Ovary (tissue), 9 donors: ENCODE data around the gene PRICKLE3. TPM values are rescaled to one million over a fixed set of nuclear protein-coding genes. Genes with fewer than 3 reads are reported as not detected.
A peak's percentile ranks its signal among the peaks of the same experiment; 100 is the strongest.
"Not testable (repeated sequence)": the region's sequence is repeated elsewhere in the genome, so short reads cannot be mapped to it uniquely, and the experiment has no call there.

Experiments
- DNase-seq, 5 donors: peaks; one replicate each; pipeline ENCODE4 v3.0.0-alpha.2; 2019 to 2020
- H3K27ac ChIP-seq, 2 donors: fragments of 200-600 bp; one replicate each; pipeline versions ENCODE4 v1.5.1 to v1.8.0; 2019 to 2022
- H3K27me3 ChIP-seq: fragments of 200-600 bp; one replicate; pipeline ENCODE4 v1.8.0; 2022
- H3K36me3 ChIP-seq: fragments of 200-600 bp; sonication (generic); one replicate; pipeline ENCODE4 v1.5.1; 2019
- H3K4me1 ChIP-seq: one replicate; pipeline ENCODE4 v1.8.1; 2013; ENCODE audit warnings: mild to moderate bottlenecking, moderate library complexity; ENCODE audit not compliant: insufficient read depth
- H3K4me3 ChIP-seq: fragments of 200-600 bp; sonication (generic); one replicate; pipeline ENCODE4 v1.5.1; 2017
- H3K9me3 ChIP-seq, 2 donors: fragments of 200-600 bp in 1 of 2; sonication (generic) in 1 of 2; one replicate each; pipeline versions ENCODE4 v1.5.1 to v1.8.1; 2013 to 2019; ENCODE audit warnings: mild to moderate bottlenecking in 1 of 2, moderate library complexity in 1 of 2
- EP300 ChIP-seq: sonication (generic); formaldehyde crosslinking; IDR thresholded peaks from one replicate; pipeline ENCODE4 v1.6.1; 2017; ENCODE audit warnings: antibody characterized with exemption
- POLR2A ChIP-seq: fragments of 450-650 bp; IDR thresholded peaks from one replicate; pipeline ENCODE4 v1.6.1; 2017; ENCODE audit warnings: antibody characterized with exemption, mild to moderate bottlenecking, moderate library complexity
- WGBS, 3 donors: extraction: QIAGEN DNeasy Blood & Tissue Kit in 1 of 3; methylation state at CpG; one replicate each; pipeline versions ENCODE4 v1.1.5 to v1.1.7; 2013 to 2017; 5-methylcytosine and 5-hydroxymethylcytosine counted together
- intact Hi-C, 4 donors: fragments of 100-400 bp; cut with DNase I; formaldehyde crosslinking; loops; one replicate each; pipeline versions ENCODE4 v1.11.0 to v1.15.1; 2022 to 2023
- polyA plus RNA-seq, 2 donors: library from polyadenylated mRNA; stranded (reverse); fragments of 200-250 nt in 1 of 2; fragments of 350-450 nt in 1 of 2; fragmentation: Illumina TruSeq in 1 of 2; extraction: RNeasy Lipid Tissue Mini Kit (QIAGEN cat#74804) in 1 of 2; gene quantifications; one replicate each; pipeline ENCODE4 v1.2.3, GENCODE V29; 2013 to 2014
- total RNA-seq, 7 donors: library from RNA; depleted of rRNA in 2 of 7; stranded (reverse); fragments of >200 nt in 2 of 7; fragmentation: NEBNext Ultra II Directional in 3 of 7; extraction: Animal tissue kit (Norgen Biotek cat#: 25700) in 3 of 7; gene quantifications; one replicate each; pipeline versions ENCODE4 v1.1.0 to v1.2.4, GENCODE V29; 2016 to 2023
- TF ChIP-seq, protein P1 (sequence below), 3 donors: fragments of 450-650 bp in 2 of 3; fragments of 200-600 bp in 1 of 3; IDR thresholded peaks; one replicate each; pipeline versions ENCODE4 v1.5.1 to v1.8.0; 2016 to 2022; ENCODE audit warnings: antibody characterized with exemption in 3 of 3, mild to moderate bottlenecking in 1 of 3
- donor health status: DM: no; HTN: no; CAD: no; lungs with moderate emphysema.
- donor health status: DM: no; HTN: no; CAD: no.
- donor health status: Bipolar disorder and iron deficiency.
- donor health status: DM: yes; HTN: yes; CAD: no.
- donor health status: DM: no; HTN: no; CAD: no.
- donor health status: DM: yes; HTN: yes; CAD: no.

Gene PRICKLE3
- total and polyA plus RNA-seq, 9 donors: 3.5 to 15.1 (median 11.4) TPM

DNA sequence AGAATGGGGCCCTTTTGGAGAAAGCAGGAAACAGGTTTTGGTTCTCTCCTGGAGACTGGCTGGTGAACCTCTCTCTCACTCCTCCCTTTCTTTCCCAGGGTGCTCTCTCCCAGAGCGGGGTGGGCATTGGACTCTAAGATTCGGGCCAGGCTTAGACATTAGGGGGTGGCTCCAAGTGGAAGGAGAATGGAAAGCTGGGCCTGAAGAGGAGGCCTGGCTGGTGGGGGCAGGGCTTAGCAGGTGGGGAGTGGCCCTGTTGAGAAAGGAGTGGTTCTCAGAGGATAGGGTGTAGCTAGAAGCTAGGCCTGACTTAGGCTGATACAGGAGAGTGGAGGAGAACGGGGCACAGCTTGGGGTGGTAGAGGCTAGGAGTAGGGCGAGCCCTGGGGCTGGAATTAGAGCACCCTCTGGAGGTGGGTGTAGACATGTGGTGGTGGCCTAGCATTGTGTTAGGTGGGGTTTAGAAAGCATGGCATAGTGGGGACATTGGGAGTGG lies 8.8 kb downstream of the PRICKLE3 start:
- Histone ChIP-seq H3K9me3 (no peaks in the 10 kb centered on the region), H3K4me1 (no peaks in the 10 kb centered on the region), H3K36me3 (no peaks in the 10 kb centered on the region), H3K27me3 (no peaks in the 10 kb centered on the region), H3K27ac (peak overlapping the region in 1 of 2 donors; percentile 65), H3K4me3 (no peak overlapping the region)
- no peak for DNase-seq
- intact Hi-C loops: no loop called here
- TF ChIP-seq EP300 (no peak), POLR2A (no peak)
- TF ChIP-seq, protein P1, sequence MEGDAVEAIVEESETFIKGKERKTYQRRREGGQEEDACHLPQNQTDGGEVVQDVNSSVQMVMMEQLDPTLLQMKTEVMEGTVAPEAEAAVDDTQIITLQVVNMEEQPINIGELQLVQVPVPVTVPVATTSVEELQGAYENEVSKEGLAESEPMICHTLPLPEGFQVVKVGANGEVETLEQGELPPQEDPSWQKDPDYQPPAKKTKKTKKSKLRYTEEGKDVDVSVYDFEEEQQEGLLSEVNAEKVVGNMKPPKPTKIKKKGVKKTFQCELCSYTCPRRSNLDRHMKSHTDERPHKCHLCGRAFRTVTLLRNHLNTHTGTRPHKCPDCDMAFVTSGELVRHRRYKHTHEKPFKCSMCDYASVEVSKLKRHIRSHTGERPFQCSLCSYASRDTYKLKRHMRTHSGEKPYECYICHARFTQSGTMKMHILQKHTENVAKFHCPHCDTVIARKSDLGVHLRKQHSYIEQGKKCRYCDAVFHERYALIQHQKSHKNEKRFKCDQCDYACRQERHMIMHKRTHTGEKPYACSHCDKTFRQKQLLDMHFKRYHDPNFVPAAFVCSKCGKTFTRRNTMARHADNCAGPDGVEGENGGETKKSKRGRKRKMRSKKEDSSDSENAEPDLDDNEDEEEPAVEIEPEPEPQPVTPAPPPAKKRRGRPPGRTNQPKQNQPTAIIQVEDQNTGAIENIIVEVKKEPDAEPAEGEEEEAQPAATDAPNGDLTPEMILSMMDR (IDR thresholded peaks at IDR 0.05): no peak
- 73 to 80% (median 79%) methylated on average over 4 of the region's 4 CpGs for WGBS, 3 donors

DNA sequence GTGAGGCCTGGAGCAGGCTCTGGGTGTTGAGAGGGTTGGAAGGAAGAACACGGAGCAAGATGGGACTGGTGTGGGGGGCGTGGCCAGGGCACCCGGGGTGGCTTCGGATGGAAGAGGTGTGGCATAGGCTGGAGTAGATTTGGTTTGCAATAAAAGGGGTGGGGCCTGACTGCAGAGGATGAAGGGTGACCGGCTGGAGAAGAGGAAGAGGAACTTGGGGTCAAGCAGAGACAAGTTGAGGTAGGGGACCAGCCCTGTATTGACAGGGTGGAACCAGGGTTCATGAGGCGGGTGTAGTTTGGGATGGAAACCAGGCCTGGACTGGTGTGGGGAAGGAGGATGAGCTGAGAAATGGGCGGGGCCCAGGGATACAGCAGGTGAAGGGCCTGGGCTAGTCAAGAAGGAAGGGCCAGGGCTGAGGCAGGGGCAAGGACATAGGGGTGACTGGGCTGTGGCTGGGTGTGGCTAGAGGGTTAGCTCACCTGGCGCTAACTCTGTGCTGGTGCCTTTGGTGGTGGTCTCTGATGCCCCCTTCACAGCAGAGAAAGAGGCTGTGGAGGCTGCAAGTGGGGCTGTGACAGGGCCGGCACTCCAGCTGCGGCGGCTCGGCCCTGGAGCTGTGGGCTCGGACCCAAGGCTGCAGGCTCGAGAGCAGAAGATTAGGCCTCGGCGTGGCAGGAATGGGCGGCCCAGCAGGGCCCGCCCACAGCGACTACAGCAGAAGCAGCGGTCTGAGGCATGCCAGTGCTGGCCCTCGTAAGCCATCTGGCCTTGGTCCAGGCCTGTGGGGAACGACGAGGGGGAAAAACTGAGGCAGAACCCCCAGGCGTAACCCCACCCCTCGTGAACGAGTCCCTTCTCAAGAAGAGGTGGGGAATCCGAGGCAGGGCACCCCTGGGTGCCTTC lies 9.5 kb downstream of the PRICKLE3 start:
- Histone ChIP-seq H3K9me3 (no peaks in the 10 kb centered on the region), H3K27ac (peak overlapping the region; percentile 11 to 65), H3K4me3 (no peak overlapping the region), H3K27me3 (no peaks in the 10 kb centered on the region), H3K4me1 (no peaks in the 10 kb centered on the region), H3K36me3 (no peaks in the 10 kb centered on the region)
- TF ChIP-seq EP300: no peak
- TF ChIP-seq POLR2A: no peak
- TF ChIP-seq, protein P1 (IDR thresholded peaks at IDR 0.05): no peak
- WGBS, 3 donors: 51 to 74% (median 61%) methylated on average over 27 of the region's 27 CpGs
- intact Hi-C loops: no loop called here
- DNase-seq: no peak

- WGBS, 3 donors: 83 to 86% (median 85%) methylated on average over 38 to 43 of the region's 43 CpGs
- Histone ChIP-seq H3K27ac (no peak overlapping the region), H3K36me3 (no peaks in the 10 kb centered on the region), H3K9me3 (no peaks in the 10 kb centered on the region), H3K4me1 (no peaks in the 10 kb centered on the region), H3K27me3 (no peaks in the 10 kb centered on the region), H3K4me3 (no peak overlapping the region)
- intact Hi-C loops: no loop called here
- DNase-seq: no peak
- TF ChIP-seq EP300 (no peak), POLR2A (no peak)
- TF ChIP-seq, protein P1 (IDR thresholded peaks at IDR 0.05): no peak
These were observed 10.5 kb downstream of the PRICKLE3 start for GRCh38 chrX:49175435-49176274.

GRCh38 chrX:49174723-49175122 lies 11.4 kb downstream of the PRICKLE3 start:
- TF ChIP-seq, protein P1 (IDR thresholded peaks at IDR 0.05): no peak
- no peak for TF ChIP-seq POLR2A
- TF ChIP-seq EP300: no peak
- DNase-seq: no peak
- no peak overlapping the region for H3K27ac ChIP-seq
- no peaks in the 10 kb centered on the region for H3K9me3 ChIP-seq
- H3K36me3 ChIP-seq: no peaks in the 10 kb centered on the region
- intact Hi-C loops: no loop called here
- H3K27me3 ChIP-seq: no peaks in the 10 kb centered on the region
- H3K4me1 ChIP-seq: no peaks in the 10 kb centered on the region
- no peak overlapping the region for H3K4me3 ChIP-seq
- WGBS, 3 donors: 53 to 61% (median 56%) methylated on average over 3 of the region's 3 CpGs

DNA sequence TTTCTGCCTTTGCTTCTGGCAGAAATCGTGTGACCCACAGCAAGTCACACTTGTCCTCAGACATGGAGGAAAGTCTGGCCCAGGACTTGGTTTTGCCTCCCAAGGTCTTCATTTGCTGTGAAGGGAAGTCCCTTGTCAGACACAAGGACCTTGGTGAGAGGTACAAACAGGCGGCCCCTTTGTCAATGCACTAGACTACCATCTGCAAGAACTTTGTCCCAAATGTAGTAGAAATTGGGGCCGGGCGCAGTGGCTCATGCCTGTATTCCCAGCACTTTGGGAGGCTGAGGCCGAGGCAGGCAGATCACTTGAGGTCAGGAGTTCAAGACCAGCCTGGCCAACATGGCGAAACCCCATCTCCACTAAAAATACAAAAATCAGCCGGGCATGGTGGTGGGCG lies 12.6 kb downstream of the PRICKLE3 start:
- H3K9me3 ChIP-seq, H3K4me1 ChIP-seq, intact Hi-C loops, H3K4me3 ChIP-seq, H3K27ac ChIP-seq, H3K27me3 ChIP-seq, H3K36me3 ChIP-seq, DNase-seq: not testable (repeated sequence)
- 77 to 88% (median 86%) methylated on average over 8 of the region's 8 CpGs for WGBS, 3 donors
